ENCODE measurements around the gene BAG5.

GRCh38 chr14:103510724-103511693, 51.4 kb downstream of the BAG5 start:
- no peak for TF ChIP-seq EZH2 (IDR thresholded peaks at IDR 0.05)
- 0 out of 2 replicates have a peak, but pooled peaks have one; percentile 41 for TF ChIP-seq POLR2AphosphoS5 (IDR thresholded peaks at IDR 0.05; ENCODE audit: borderline replicate concordance, low read depth, low read length)
- no peak for TF ChIP-seq FOXP2 (optimal IDR thresholded peaks at IDR 0.05; ENCODE audit: control extremely low read depth, extremely low read length, insufficient read depth)

Measured in SK-N-MC (cell line).